NT2/D1 (cell line): ENCODE measurements around the gene TRPC4.
"Not testable (repeated sequence)": the region's sequence is repeated elsewhere in the genome, so short reads cannot be mapped to it uniquely, and the experiment has no call there.

Experiments used
- DNase-seq: peaks from one replicate; pipeline ENCODE4 v3.0.0-alpha.2; 2011; ENCODE audit warnings: low read depth, low spot score
- H3K27me3 ChIP-seq: 2 replicates; pipeline ENCODE4 v1.6.0; 2011; ENCODE audit warnings: mild to moderate bottlenecking; ENCODE audit not compliant: insufficient read length, insufficient read depth
- H3K36me3 ChIP-seq: 2 replicates; pipeline ENCODE4 v1.6.1; 2011; ENCODE audit warnings: mild to moderate bottlenecking, low read length, mixed read lengths; ENCODE audit not compliant: insufficient read depth, insufficient read length
- H3K4me1 ChIP-seq: 2 replicates; pipeline ENCODE4 v1.5.1; 2011; ENCODE audit not compliant: insufficient read depth, insufficient read length
- H3K4me3 ChIP-seq: 2 replicates; pipeline ENCODE4 v1.5.1; 2011; ENCODE audit warnings: low read depth; ENCODE audit not compliant: insufficient read length
- H3K9ac ChIP-seq: 2 replicates; pipeline ENCODE4 v1.6.0; 2011; ENCODE audit warnings: low read depth; ENCODE audit not compliant: insufficient read length
- H3K9me3 ChIP-seq: 2 replicates; pipeline ENCODE4 v1.5.1; 2011; ENCODE audit warnings: mild to moderate bottlenecking, low read length; ENCODE audit not compliant: insufficient read depth
- SUZ12 ChIP-seq: IDR thresholded peaks from 2 replicates; pipeline ENCODE4 v1.6.1; 2011; ENCODE audit not compliant: insufficient read length, insufficient read depth; ENCODE audit errors: extremely low read depth
- YY1 ChIP-seq: IDR thresholded peaks from 2 replicates; pipeline ENCODE4 v1.6.1; 2011; ENCODE audit not compliant: insufficient read length, insufficient read depth
- ZNF274 ChIP-seq: IDR thresholded peaks from 2 replicates; pipeline ENCODE4 v1.6.1; 2011; ENCODE audit warnings: mild to moderate bottlenecking, low read depth, low read length

Gene TRPC4

GRCh38 chr13:37833411-37833810 is 36.2 kb downstream of the TRPC4 start:
- Histone ChIP-seq H3K4me3 (no peak overlapping the region), H3K9me3 (0 out of 2 replicates have a peak, but pooled peaks cover 6% of the 10 kb centered on the region), H3K4me1 (no peaks in the 10 kb centered on the region), H3K27me3 (no peaks in the 10 kb centered on the region), H3K36me3 (no peaks in the 10 kb centered on the region), H3K9ac (no peak overlapping the region)
- DNase-seq: no peak
- TF ChIP-seq ZNF274 (no peak), SUZ12 (no peak), YY1 (no peak)

- no peaks in the 10 kb centered on the region for H3K4me1 ChIP-seq
- H3K9ac ChIP-seq: no peak overlapping the region
- DNase-seq: no peak
- TF ChIP-seq SUZ12 (no peak), YY1 (no peak), ZNF274 (no peak)
- H3K27me3 ChIP-seq: no peaks in the 10 kb centered on the region
- H3K36me3 ChIP-seq: no peaks in the 10 kb centered on the region
- H3K4me3 ChIP-seq: no peak overlapping the region
- H3K9me3 ChIP-seq: no peaks in the 10 kb centered on the region
These were observed 53.3 kb downstream of the TRPC4 start for GRCh38 chr13:37816276-37816675.

DNA sequence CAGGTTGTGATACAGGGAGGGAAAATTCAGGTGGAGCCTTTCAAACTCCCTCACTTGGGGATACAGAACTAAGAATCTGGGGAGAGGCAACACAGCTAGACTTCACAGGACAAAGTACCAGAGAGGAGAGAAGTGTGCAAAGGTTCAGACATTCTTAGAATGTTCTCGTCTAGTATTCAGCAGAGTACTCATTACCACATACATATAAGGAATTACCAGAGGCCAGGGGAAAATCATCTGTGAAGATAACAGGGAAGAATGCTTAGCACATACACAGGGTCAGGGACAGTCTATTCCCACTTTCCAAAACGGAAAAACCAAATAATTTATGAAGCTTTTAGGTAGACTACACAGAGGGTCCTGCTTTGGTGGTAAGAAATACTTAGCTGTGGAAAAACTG is 58.1 kb downstream of the TRPC4 start:
- Histone ChIP-seq H3K9me3 (no peaks in the 10 kb centered on the region), H3K9ac (no peak overlapping the region), H3K36me3 (no peaks in the 10 kb centered on the region), H3K27me3 (no peaks in the 10 kb centered on the region), H3K4me1 (no peaks in the 10 kb centered on the region), H3K4me3 (no peak overlapping the region)
- no peak for DNase-seq
- TF ChIP-seq SUZ12: no peak
- TF ChIP-seq ZNF274: no peak
- TF ChIP-seq YY1: no peak

GRCh38 chr13:37806666-37807065 is 62.9 kb downstream of the TRPC4 start:
- Histone ChIP-seq H3K4me1 (no peaks in the 10 kb centered on the region), H3K36me3 (no peaks in the 10 kb centered on the region), H3K9ac (no peak overlapping the region), H3K4me3 (no peak overlapping the region), H3K27me3 (no peaks in the 10 kb centered on the region), H3K9me3 (no peaks in the 10 kb centered on the region)
- no peak for TF ChIP-seq YY1
- no peak for TF ChIP-seq ZNF274
- TF ChIP-seq SUZ12: no peak
- DNase-seq: no peak

GRCh38 chr13:37797631-37798030 is 71.9 kb downstream of the TRPC4 start:
- Histone ChIP-seq H3K9me3 (no peaks in the 10 kb centered on the region), H3K4me3 (no peak overlapping the region), H3K36me3 (no peaks in the 10 kb centered on the region), H3K27me3 (no peaks in the 10 kb centered on the region), H3K4me1 (no peaks in the 10 kb centered on the region), H3K9ac (no peak overlapping the region)
- no peak for TF ChIP-seq YY1
- TF ChIP-seq SUZ12: no peak
- TF ChIP-seq ZNF274: no peak
- DNase-seq: no peak

- not testable (repeated sequence) for H3K4me1 ChIP-seq, H3K9ac ChIP-seq, DNase-seq, H3K4me3 ChIP-seq, H3K27me3 ChIP-seq, H3K9me3 ChIP-seq, H3K36me3 ChIP-seq
These were observed 72.8 kb downstream of the TRPC4 start for GRCh38 chr13:37796795-37797194.

DNA sequence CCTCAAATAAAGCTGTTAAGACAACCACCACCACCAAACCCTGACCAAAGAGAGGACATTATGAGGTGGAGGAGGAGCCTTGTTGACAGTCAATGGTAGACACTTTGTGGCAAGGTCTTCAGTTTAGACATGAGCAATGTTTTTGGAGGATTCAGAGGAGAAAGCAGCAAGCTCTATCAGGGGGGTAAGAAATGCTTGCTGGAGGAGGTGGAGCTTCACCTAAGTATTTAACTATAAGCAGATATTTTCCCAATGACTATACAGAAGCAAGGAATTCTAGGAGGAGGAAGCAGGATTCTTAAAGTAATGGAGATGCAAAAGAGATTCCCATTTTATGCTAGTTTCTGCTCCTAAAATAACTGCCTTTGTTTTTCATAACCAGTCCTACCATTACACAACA is 74.2 kb downstream of the TRPC4 start:
- H3K9me3 ChIP-seq: no peaks in the 10 kb centered on the region
- DNase-seq: no peak
- no peaks in the 10 kb centered on the region for H3K27me3 ChIP-seq
- H3K4me3 ChIP-seq: no peak overlapping the region
- H3K9ac ChIP-seq: no peak overlapping the region
- TF ChIP-seq YY1 (no peak), SUZ12 (no peak), ZNF274 (no peak)
- H3K4me1 ChIP-seq: no peaks in the 10 kb centered on the region
- H3K36me3 ChIP-seq: no peaks in the 10 kb centered on the region

DNA sequence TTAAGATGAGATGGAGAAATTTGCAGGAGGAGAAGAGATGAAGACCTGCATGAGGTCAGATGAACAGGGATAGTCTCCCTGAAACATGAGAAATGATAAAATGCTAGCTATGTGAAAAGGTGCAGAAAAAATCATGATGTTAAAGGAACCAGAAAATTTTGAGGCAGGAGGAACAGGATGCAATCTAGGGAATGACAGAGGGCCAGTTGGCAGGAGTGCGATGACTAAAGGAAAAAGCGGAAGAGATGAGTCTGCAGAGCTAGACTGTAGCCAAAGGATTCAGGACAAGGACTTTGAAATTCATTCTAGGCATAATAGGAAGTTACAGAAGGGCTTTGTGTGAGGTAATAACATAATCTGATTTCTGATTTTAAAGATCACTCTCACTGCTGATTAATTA is 77.9 kb downstream of the TRPC4 start:
- no peaks in the 10 kb centered on the region for H3K27me3 ChIP-seq
- H3K4me1 ChIP-seq: no peaks in the 10 kb centered on the region
- TF ChIP-seq ZNF274: no peak
- no peak for TF ChIP-seq YY1
- TF ChIP-seq SUZ12: no peak
- H3K9me3 ChIP-seq: no peaks in the 10 kb centered on the region
- no peak overlapping the region for H3K9ac ChIP-seq
- DNase-seq: no peak
- no peaks in the 10 kb centered on the region for H3K36me3 ChIP-seq
- no peak overlapping the region for H3K4me3 ChIP-seq
